Liver (tissue), 9 donors: ENCODE results near the gene PDE3A. TPM values are rescaled to one million over a fixed set of nuclear protein-coding genes. Genes with fewer than 3 reads are reported as not detected.

Experiments
- DNase-seq: peaks from one replicate; pipeline ENCODE4 v3.0.0-alpha.2; 2017; ENCODE audit warnings: low spot score
- H3K27ac ChIP-seq, 2 donors: one replicate each; pipeline ENCODE4 v1.7.0; 2013; ENCODE audit warnings: inconsistent platforms in 2 of 2, low read length in 2 of 2, control low read depth in 1 of 2, low read depth in 1 of 2, mild to moderate bottlenecking in 1 of 2
- H3K27me3 ChIP-seq, 4 donors: one replicate each; pipeline versions ENCODE4 v1.6.1 to v1.7.0; 2013; ENCODE audit warnings: low read length in 3 of 4, inconsistent platforms in 1 of 4, mild to moderate bottlenecking in 1 of 4, moderate library complexity in 1 of 4; ENCODE audit not compliant: control insufficient read depth in 4 of 4, insufficient read depth in 4 of 4
- H3K36me3 ChIP-seq, 4 donors: one replicate each; pipeline versions ENCODE4 v1.6.1 to v1.7.0; 2013; ENCODE audit warnings: low read length in 3 of 4, mild to moderate bottlenecking in 3 of 4, low read depth in 1 of 4, moderate library complexity in 1 of 4; ENCODE audit not compliant: control insufficient read depth in 4 of 4, insufficient read depth in 3 of 4
- H3K4me1 ChIP-seq, 4 donors: one replicate each; pipeline versions ENCODE4 v1.6.1 to v1.7.0; 2013; ENCODE audit warnings: low read length in 3 of 4, mild to moderate bottlenecking in 3 of 4, moderate library complexity in 1 of 4; ENCODE audit not compliant: control insufficient read depth in 4 of 4, insufficient read depth in 4 of 4
- H3K4me3 ChIP-seq, 3 donors: one replicate each; pipeline versions ENCODE4 v1.6.1 to v1.7.0; 2013; ENCODE audit warnings: low read length in 3 of 3, control low read depth in 1 of 3, low read depth in 1 of 3, mild to moderate bottlenecking in 1 of 3
- H3K9ac ChIP-seq, 2 donors: one replicate each; pipeline ENCODE4 v1.7.0; 2013; ENCODE audit warnings: low read length in 2 of 2, mild to moderate bottlenecking in 2 of 2, moderate library complexity in 2 of 2, control low read depth in 1 of 2, low read depth in 1 of 2
- H3K9me3 ChIP-seq, 4 donors: one replicate each; pipeline versions ENCODE4 v1.6.1 to v1.7.0; 2013; ENCODE audit warnings: low read length in 3 of 4; ENCODE audit not compliant: control insufficient read depth in 4 of 4
- ATF3 ChIP-seq: IDR thresholded peaks from 2 replicates; pipeline ENCODE4 v1.6.1; 2016; ENCODE audit warnings: antibody characterized with exemption
- CTCF ChIP-seq: fragments of 150-350 bp; IDR thresholded peaks from 2 replicates; pipeline ENCODE4 v1.5.1; 2017; ENCODE audit warnings: improper control_type of control experiment, low read depth, low read length; ENCODE audit not compliant: missing input control
- FOXA1 ChIP-seq: IDR thresholded peaks from 2 replicates; pipeline ENCODE4 v1.6.1; 2016; ENCODE audit warnings: antibody characterized with exemption
- FOXA2 ChIP-seq: IDR thresholded peaks from 2 replicates; pipeline ENCODE4 v1.6.1; 2016; ENCODE audit warnings: antibody characterized with exemption
- GABPA ChIP-seq, 2 donors: IDR thresholded peaks in 1 of 2; conservative IDR thresholded peaks in 1 of 2; 2 replicates each; pipeline ENCODE4 v1.6.1; 2016; ENCODE audit warnings: antibody characterized with exemption in 2 of 2, mild to moderate bottlenecking in 1 of 2, moderate library complexity in 1 of 2
- HNF4A ChIP-seq, 2 donors: conservative IDR thresholded peaks; 2 replicates each; pipeline ENCODE4 v1.6.1; 2016; ENCODE audit warnings: antibody characterized with exemption in 2 of 2, mild to moderate bottlenecking in 2 of 2
- HNF4G ChIP-seq: IDR thresholded peaks from 2 replicates; pipeline ENCODE4 v1.6.1; 2016; ENCODE audit warnings: antibody characterized with exemption
- JUND ChIP-seq, 2 donors: IDR thresholded peaks; 2 replicates each; pipeline ENCODE4 v1.6.1; 2016; ENCODE audit warnings: antibody characterized with exemption in 2 of 2
- MAX ChIP-seq: IDR thresholded peaks from 2 replicates; pipeline ENCODE4 v1.6.1; 2016; ENCODE audit warnings: antibody characterized with exemption
- NR2F2 ChIP-seq: IDR thresholded peaks from 2 replicates; pipeline ENCODE4 v1.6.1; 2016; ENCODE audit warnings: antibody characterized with exemption
- RAD21 ChIP-seq, 2 donors: IDR thresholded peaks; 2 replicates each; pipeline ENCODE4 v1.6.1; 2016; ENCODE audit warnings: antibody characterized with exemption in 2 of 2, mild to moderate bottlenecking in 2 of 2
- REST ChIP-seq: IDR thresholded peaks from 2 replicates; pipeline ENCODE4 v1.6.1; 2016; ENCODE audit warnings: antibody characterized with exemption, mild to moderate bottlenecking
- RXRA ChIP-seq, 2 donors: IDR thresholded peaks; 2 replicates each; pipeline ENCODE4 v1.6.1; 2017 to 2018; ENCODE audit warnings: antibody characterized with exemption in 2 of 2, mild to moderate bottlenecking in 1 of 2
- YY1 ChIP-seq: IDR thresholded peaks from 2 replicates; pipeline ENCODE4 v1.6.1; 2016; ENCODE audit warnings: antibody characterized with exemption, mild to moderate bottlenecking
- ZBTB33 ChIP-seq: IDR thresholded peaks from 2 replicates; pipeline ENCODE4 v1.6.1; 2016; ENCODE audit warnings: antibody characterized with exemption
- WGBS: extraction: QIAGEN DNeasy Blood & Tissue Kit; methylation state at CpG from one replicate; pipeline ENCODE4 v1.1.7; 2013; 5-methylcytosine and 5-hydroxymethylcytosine counted together
- polyA plus RNA-seq, 2 donors: library from polyadenylated mRNA; stranded (reverse) in 1 of 2; unstranded in 1 of 2; fragments of 200-250 nt in 1 of 2; fragments of >200 nt in 1 of 2; fragmentation: Nextera tagmentation in 1 of 2; extraction: Ambion mirVana in 1 of 2; gene quantifications; one replicate each; pipeline versions ENCODE4 v1.2.1 to v1.2.3, GENCODE V29; 2013 to 2015
- total RNA-seq, 2 donors: library from RNA; depleted of rRNA; stranded (reverse); fragments of >200 nt; gene quantifications; one replicate each; pipeline ENCODE4 v1.2.3, GENCODE V29; 2014
- donor health status: healthy.
- donor health status: healthy.
- donor health status: healthy.
- donor health status: healthy.
- donor health status: healthy.

Gene PDE3A
- total and polyA plus RNA-seq, 4 donors = 0.50 to 3.8 (median 2.2) TPM

GRCh38 chr12:20415028-20415427 is 46.7 kb downstream of the PDE3A start:
- H3K9me3 ChIP-seq = no peaks in the 10 kb centered on the region
- WGBS = 58% methylated on average over 4 of the region's 4 CpGs
- H3K27me3 ChIP-seq = peaks cover 0 to 3% (median 0%) of the 10 kb centered on the region in 4 donors
- DNase-seq = no peak
- no peak overlapping the region for H3K4me3 ChIP-seq
- H3K4me1 ChIP-seq = no peaks in the 10 kb centered on the region
- no peak overlapping the region for H3K9ac ChIP-seq
- no peaks in the 10 kb centered on the region for H3K36me3 ChIP-seq
- TF ChIP-seq FOXA2 (no peak), RAD21 (IDR thresholded peaks at IDR 0.05) (no peak), GABPA (IDR thresholded peaks at IDR 0.05 in 1 of 2, conservative IDR thresholded peaks at IDR 0.05 in 1 of 2) (no peak), NR2F2 (peak; percentile 17)
- H3K27ac ChIP-seq = no peak overlapping the region

GRCh38 chr12:20415641-20416040 is 47.3 kb downstream of the PDE3A start:
- Histone ChIP-seq H3K27me3 (peaks cover 0 to 3% (median 0%) of the 10 kb centered on the region in 4 donors), H3K9ac (no peak overlapping the region), H3K4me1 (no peaks in the 10 kb centered on the region), H3K4me3 (no peak overlapping the region), H3K27ac (no peak overlapping the region), H3K9me3 (no peaks in the 10 kb centered on the region), H3K36me3 (no peaks in the 10 kb centered on the region)
- no peak for DNase-seq
- WGBS = 75% methylated on average over 6 of the region's 6 CpGs
- TF ChIP-seq HNF4A (conservative IDR thresholded peaks at IDR 0.05) (no peak), HNF4G (no peak), RAD21 (IDR thresholded peaks at IDR 0.05) (no peak), NR2F2 (no peak), ZBTB33 (no peak), ATF3 (no peak), REST (no peak), RXRA (IDR thresholded peaks at IDR 0.05) (no peak)

GRCh38 chr12:20420557-20420956 is 52.2 kb downstream of the PDE3A start:
- WGBS = 78% methylated on average over 6 of the region's 6 CpGs
- Histone ChIP-seq H3K36me3 (no peaks in the 10 kb centered on the region), H3K9me3 (no peaks in the 10 kb centered on the region), H3K27ac (no peak overlapping the region), H3K4me1 (no peaks in the 10 kb centered on the region), H3K4me3 (no peak overlapping the region), H3K9ac (no peak overlapping the region), H3K27me3 (peaks cover 0 to 3% (median 0%) of the 10 kb centered on the region in 4 donors)
- TF ChIP-seq YY1 (no peak), ZBTB33 (no peak), GABPA (IDR thresholded peaks at IDR 0.05 in 1 of 2, conservative IDR thresholded peaks at IDR 0.05 in 1 of 2) (no peak), CTCF (no peak), ATF3 (no peak), FOXA1 (no peak), RXRA (IDR thresholded peaks at IDR 0.05) (no peak), JUND (IDR thresholded peaks at IDR 0.05) (no peak), RAD21 (IDR thresholded peaks at IDR 0.05) (no peak), FOXA2 (no peak), MAX (no peak)
- DNase-seq = no peak
